ENCODE measurements around the gene PPARA. TPM values are rescaled to one million over a fixed set of nuclear protein-coding genes. Genes with fewer than 3 reads are reported as not detected.

The PPARA gene
- total and polyA plus RNA-seq, 2 experiments from 2014 or later = 4.7 to 12.6 TPM

GRCh38 chr22:46214616-46215015 lies 64.3 kb downstream of the PPARA start:
- Mint-ChIP-seq H3K36me3 (ENCODE audit: low read depth) (peaks cover 22% of the 10 kb centered on the region), H3K27me3 (ENCODE audit: insufficient read depth, low read depth, poor library complexity) (peaks cover 11% of the 10 kb centered on the region), H3K27ac (no peak overlapping the region), H3K9me3 (peaks cover 38% of the 10 kb centered on the region), H3K4me3 (no peak overlapping the region), H3K4me1 (no peaks in the 10 kb centered on the region)
- DNase-seq (ENCODE audit: low spot score) = no peak
- H3K27ac ChIP-seq (ENCODE audit: low read depth) = no peak overlapping the region
- H3F3A ChIP-seq (replicated peaks; ENCODE audit: low read depth) = no peaks in the 10 kb centered on the region
- no peak overlapping the region for H3K4me3 ChIP-seq
- H3K79me2 ChIP-seq (replicated peaks; ENCODE audit: insufficient read depth) = no peaks in the 10 kb centered on the region
- no peaks in the 10 kb centered on the region for H4K20me1 ChIP-seq (replicated peaks; ENCODE audit: insufficient read depth)
- no peaks in the 10 kb centered on the region for H3K36me3 ChIP-seq (ENCODE audit: insufficient read depth)
- H2AFZ ChIP-seq = no peak overlapping the region
- H3K4me1 ChIP-seq (ENCODE audit: insufficient read depth) = no peaks in the 10 kb centered on the region
- TF ChIP-seq REST (IDR thresholded peaks at IDR 0.05; ENCODE audit: unreplicated experiment) = no peak
- no peak for TF ChIP-seq STAT1 (IDR thresholded peaks at IDR 0.05; ENCODE audit: unreplicated experiment)
- no peak for TF ChIP-seq ZNF114 (CRISPR knock-in tag; IDR thresholded peaks at IDR 0.05)
- no peak for TF ChIP-seq ZNF331 (CRISPR knock-in tag; IDR thresholded peaks at IDR 0.05; ENCODE audit: low read depth)
- no peak for TF ChIP-seq EZH2phosphoT487 (IDR thresholded peaks at IDR 0.05; ENCODE audit: unreplicated experiment)
- TF ChIP-seq POLR2AphosphoS5 (IDR thresholded peaks at IDR 0.05; ENCODE audit: low read depth) = no peak
- no peak for TF ChIP-seq EZH2 (IDR thresholded peaks at IDR 0.05; ENCODE audit: low read depth, unreplicated experiment)
- TF ChIP-seq NANOG (IDR thresholded peaks at IDR 0.05; ENCODE audit: borderline replicate concordance) = no peak
- no peak for TF ChIP-seq JUNB (IDR thresholded peaks at IDR 0.05; ENCODE audit: unreplicated experiment)
- TF ChIP-seq CTCF (conservative IDR thresholded peaks at IDR 0.05; ENCODE audit: low read depth in 2 of 2) = no peak
- no peak for TF ChIP-seq ETS1 (IDR thresholded peaks at IDR 0.05)
- no peak for TF ChIP-seq CREB1 (CRISPR knock-in tag; IDR thresholded peaks at IDR 0.05; ENCODE audit: low read depth)
- no peak for TF ChIP-seq ZNF462 (CRISPR knock-in tag; IDR thresholded peaks at IDR 0.05)
- H3K4me2 ChIP-seq = no peak overlapping the region
- ATAC-seq = no peak
- H3K9me2 ChIP-seq (ENCODE audit: insufficient read depth) = no peaks in the 10 kb centered on the region
- H3K27me3 ChIP-seq (ENCODE audit: insufficient read depth) = no peaks in the 10 kb centered on the region

All from GM23338 (cell line).